Ishikawa (cell line): Measurements from ENCODE around the gene KRT13.

Source experiments
- CEBPB ChIP-seq: IDR thresholded peaks from 2 replicates; pipeline ENCODE4 v1.6.1; 2012
- CREB1 ChIP-seq: IDR thresholded peaks from 2 replicates; pipeline ENCODE4 v1.6.1; 2012; ENCODE audit warnings: low read depth
- EGR1 ChIP-seq: IDR thresholded peaks from 2 replicates; pipeline ENCODE4 v1.6.1; 2012
- EP300 ChIP-seq: IDR thresholded peaks from 2 replicates; pipeline ENCODE4 v1.6.1; 2012; ENCODE audit warnings: borderline replicate concordance
- FOXM1 ChIP-seq: IDR thresholded peaks from 2 replicates; pipeline ENCODE4 v1.6.1; 2012; ENCODE audit warnings: low read depth, borderline replicate concordance
- MAX ChIP-seq: IDR thresholded peaks from 2 replicates; pipeline ENCODE4 v1.6.1; 2012
- NFIC ChIP-seq: IDR thresholded peaks from 2 replicates; pipeline ENCODE4 v1.6.1; 2012
- RAD21 ChIP-seq: IDR thresholded peaks from 2 replicates; pipeline ENCODE4 v1.6.1; 2012; ENCODE audit warnings: low read depth
- TAF1 ChIP-seq: IDR thresholded peaks from 2 replicates; pipeline ENCODE4 v1.6.1; 2012; ENCODE audit warnings: low read depth, mild to moderate bottlenecking
- TCF12 ChIP-seq: IDR thresholded peaks from 2 replicates; pipeline ENCODE4 v1.6.1; 2012; ENCODE audit warnings: low read depth
- TEAD4 ChIP-seq: IDR thresholded peaks from 2 replicates; pipeline ENCODE4 v1.6.1; 2012
- YY1 ChIP-seq: IDR thresholded peaks from 2 replicates; pipeline ENCODE4 v1.6.1; 2012; ENCODE audit warnings: low read depth
- ZBTB7A ChIP-seq: IDR thresholded peaks from 2 replicates; pipeline ENCODE4 v1.6.1; 2012; ENCODE audit warnings: low read depth
- TF ChIP-seq, protein P1 (sequence below): IDR thresholded peaks from 2 replicates; pipeline ENCODE4 v1.6.1; 2012
- TF ChIP-seq, protein P2 (sequence below): IDR thresholded peaks from 2 replicates; pipeline ENCODE4 v1.6.1; 2012; ENCODE audit warnings: low read depth, mild to moderate bottlenecking

The KRT13 gene

DNA sequence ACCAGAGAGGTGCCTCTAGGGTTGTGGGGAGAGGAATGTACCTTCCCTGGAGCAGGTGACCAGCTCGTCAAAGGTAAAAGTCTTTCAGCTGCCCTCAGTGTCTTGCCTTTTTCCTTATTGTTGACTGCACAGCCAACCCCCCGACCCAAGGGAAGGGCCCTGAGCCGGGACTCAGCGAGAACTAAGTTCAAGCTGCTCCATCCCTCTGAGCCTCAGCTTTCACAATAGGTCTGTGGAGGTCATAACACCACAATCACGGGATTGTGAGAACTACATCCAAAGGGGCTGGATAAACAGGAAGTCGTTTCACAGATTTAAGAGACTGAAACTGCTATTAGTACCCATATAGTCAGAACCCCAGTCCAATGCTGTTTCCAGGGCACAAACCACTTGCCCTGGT is 13.1 kb downstream of the KRT13 start:
- TF ChIP-seq YY1 = no peak
- TF ChIP-seq TAF1 = no peak
- TF ChIP-seq CEBPB = no peak
- no peak for TF ChIP-seq FOXM1
- TF ChIP-seq ZBTB7A = no peak
- no peak for TF ChIP-seq TEAD4
- no peak for TF ChIP-seq RAD21
- no peak for TF ChIP-seq EP300
- TF ChIP-seq, protein P1, sequence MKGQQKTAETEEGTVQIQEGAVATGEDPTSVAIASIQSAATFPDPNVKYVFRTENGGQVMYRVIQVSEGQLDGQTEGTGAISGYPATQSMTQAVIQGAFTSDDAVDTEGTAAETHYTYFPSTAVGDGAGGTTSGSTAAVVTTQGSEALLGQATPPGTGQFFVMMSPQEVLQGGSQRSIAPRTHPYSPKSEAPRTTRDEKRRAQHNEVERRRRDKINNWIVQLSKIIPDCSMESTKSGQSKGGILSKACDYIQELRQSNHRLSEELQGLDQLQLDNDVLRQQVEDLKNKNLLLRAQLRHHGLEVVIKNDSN = no peak
- no peak for TF ChIP-seq EGR1
- TF ChIP-seq, protein P2, sequence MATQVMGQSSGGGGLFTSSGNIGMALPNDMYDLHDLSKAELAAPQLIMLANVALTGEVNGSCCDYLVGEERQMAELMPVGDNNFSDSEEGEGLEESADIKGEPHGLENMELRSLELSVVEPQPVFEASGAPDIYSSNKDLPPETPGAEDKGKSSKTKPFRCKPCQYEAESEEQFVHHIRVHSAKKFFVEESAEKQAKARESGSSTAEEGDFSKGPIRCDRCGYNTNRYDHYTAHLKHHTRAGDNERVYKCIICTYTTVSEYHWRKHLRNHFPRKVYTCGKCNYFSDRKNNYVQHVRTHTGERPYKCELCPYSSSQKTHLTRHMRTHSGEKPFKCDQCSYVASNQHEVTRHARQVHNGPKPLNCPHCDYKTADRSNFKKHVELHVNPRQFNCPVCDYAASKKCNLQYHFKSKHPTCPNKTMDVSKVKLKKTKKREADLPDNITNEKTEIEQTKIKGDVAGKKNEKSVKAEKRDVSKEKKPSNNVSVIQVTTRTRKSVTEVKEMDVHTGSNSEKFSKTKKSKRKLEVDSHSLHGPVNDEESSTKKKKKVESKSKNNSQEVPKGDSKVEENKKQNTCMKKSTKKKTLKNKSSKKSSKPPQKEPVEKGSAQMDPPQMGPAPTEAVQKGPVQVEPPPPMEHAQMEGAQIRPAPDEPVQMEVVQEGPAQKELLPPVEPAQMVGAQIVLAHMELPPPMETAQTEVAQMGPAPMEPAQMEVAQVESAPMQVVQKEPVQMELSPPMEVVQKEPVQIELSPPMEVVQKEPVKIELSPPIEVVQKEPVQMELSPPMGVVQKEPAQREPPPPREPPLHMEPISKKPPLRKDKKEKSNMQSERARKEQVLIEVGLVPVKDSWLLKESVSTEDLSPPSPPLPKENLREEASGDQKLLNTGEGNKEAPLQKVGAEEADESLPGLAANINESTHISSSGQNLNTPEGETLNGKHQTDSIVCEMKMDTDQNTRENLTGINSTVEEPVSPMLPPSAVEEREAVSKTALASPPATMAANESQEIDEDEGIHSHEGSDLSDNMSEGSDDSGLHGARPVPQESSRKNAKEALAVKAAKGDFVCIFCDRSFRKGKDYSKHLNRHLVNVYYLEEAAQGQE = no peak
- TF ChIP-seq CREB1 = no peak
- no peak for TF ChIP-seq TCF12

GRCh38 chr17:41491476-41491875 is 13.9 kb downstream of the KRT13 start:
- TF ChIP-seq TCF12 (no peak), EGR1 (no peak), MAX (no peak), FOXM1 (no peak), TAF1 (no peak), CREB1 (no peak), NFIC (no peak), CEBPB (no peak), EP300 (no peak), YY1 (no peak), TEAD4 (no peak), ZBTB7A (no peak), RAD21 (no peak)
- TF ChIP-seq, protein P2 = no peak
- TF ChIP-seq, protein P1 = no peak

DNA sequence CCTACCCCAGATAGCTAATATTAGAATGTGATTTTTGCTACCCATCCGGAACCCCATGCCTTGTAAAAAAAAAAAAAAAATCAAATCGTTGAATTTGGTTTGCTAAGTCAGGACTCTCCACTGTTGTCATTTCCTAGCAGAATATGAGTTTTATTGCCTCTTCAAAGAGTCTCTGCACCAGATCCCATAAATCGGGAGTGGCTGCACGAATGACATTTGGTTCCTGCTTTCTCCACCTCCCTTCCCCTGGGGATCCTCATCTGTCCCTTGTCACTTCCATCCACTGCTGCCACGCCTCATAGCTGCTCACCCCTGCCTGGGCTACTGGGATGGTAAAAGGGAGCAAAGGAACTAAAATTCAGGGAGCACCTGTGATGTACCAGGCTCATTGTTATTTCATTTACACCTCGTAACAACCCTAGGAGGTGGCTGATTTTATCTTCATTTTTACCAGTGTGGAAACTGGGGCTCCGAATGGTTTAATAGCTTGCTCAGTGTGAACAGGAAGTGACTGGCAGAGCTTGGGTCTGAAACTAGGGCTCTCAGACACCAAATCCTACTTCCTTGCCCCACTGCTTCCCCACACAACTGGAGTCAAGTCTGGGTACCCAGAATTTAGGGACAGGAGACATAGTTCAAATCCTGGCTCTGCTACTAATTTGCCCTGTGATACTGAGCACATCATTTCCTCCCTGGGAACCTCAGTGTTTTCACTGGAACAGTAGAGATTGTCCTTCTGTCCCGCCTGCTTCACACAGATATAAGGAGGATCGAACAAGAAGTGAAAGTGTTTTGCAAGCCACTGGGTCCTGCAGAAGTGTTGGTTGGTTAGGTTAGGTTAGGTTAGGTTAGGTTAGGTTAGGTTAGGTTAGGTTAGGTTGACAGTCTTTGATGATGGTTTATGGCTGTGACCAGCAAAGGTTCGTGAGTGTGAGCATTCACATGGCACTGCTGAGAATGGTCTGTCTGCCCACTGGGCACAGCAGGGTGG is 15.1 kb downstream of the KRT13 start:
- TF ChIP-seq MAX (no peak), FOXM1 (no peak), YY1 (no peak), TAF1 (no peak), TEAD4 (no peak), NFIC (no peak), ZBTB7A (no peak), EGR1 (no peak), CREB1 (no peak), EP300 (no peak), RAD21 (no peak), TCF12 (no peak)
- TF ChIP-seq, protein P2 = no peak
- TF ChIP-seq, protein P1 = no peak
